Measurements from ENCODE around the gene GDA. TPM values are rescaled to one million over a fixed set of nuclear protein-coding genes. Genes with fewer than 3 reads are reported as not detected.
A peak's percentile ranks its signal among the peaks of the same experiment; 100 is the strongest.

The GDA gene
- polyA plus RNA-seq, 4 donors, result 33.1 to 210 (median 124) TPM

DNA sequence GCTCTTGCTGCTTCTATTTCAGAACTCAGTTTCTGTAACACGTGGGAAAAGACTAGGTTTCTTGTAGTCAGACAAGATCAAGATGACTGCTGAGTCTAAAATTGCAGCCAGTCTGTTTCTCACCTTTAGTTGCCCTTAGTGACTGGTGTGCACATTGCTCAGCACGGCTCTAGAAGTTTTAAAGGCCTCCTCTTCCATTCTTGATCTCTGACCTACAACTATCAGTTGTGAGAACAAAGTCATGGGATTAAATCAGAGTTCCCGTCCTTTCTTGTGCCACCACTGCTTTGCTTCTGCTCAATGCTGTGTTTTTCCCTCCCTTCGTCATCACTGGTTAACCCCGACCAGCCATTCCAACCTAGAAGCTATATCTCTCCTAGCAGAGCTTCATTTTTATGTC, 52.8 kb downstream of the GDA start:
- FAIRE-seq (no peak), DNase-seq (peak in 1 of 2 donors; percentile 56)
- 61 to 79% (median 74%) methylated on average over 5 of the region's 5 CpGs for WGBS, 3 donors
- Histone ChIP-seq H3K9me3 (ENCODE audit: control insufficient read depth in 2 of 2, insufficient read depth in 1 of 2, low read depth in 1 of 2, low read length in 1 of 2) (no peaks in the 10 kb centered on the region), H3K27me3 (ENCODE audit: control insufficient read depth in 3 of 3, insufficient read depth in 3 of 3, low read length in 3 of 3) (no peaks in the 10 kb centered on the region), H3K27ac (ENCODE audit: low read depth in 1 of 3, low read length in 2 of 3) (peak overlapping the region in 1 of 3 donors; percentile 55), H3K36me3 (ENCODE audit: control insufficient read depth in 3 of 3, insufficient read depth in 2 of 3, low read depth in 1 of 3, low read length in 3 of 3) (peaks cover 0 to 16% (median 13%) of the 10 kb centered on the region in 3 donors), H3K4me1 (ENCODE audit: control insufficient read depth in 3 of 3, insufficient read depth in 2 of 3, low read depth in 1 of 3, low read length in 2 of 3) (peaks cover 0 to 21% (median 0%) of the 10 kb centered on the region in 3 donors), H3K4me3 (ENCODE audit: low read depth in 1 of 3, low read length in 3 of 3) (no peak overlapping the region)

DNA sequence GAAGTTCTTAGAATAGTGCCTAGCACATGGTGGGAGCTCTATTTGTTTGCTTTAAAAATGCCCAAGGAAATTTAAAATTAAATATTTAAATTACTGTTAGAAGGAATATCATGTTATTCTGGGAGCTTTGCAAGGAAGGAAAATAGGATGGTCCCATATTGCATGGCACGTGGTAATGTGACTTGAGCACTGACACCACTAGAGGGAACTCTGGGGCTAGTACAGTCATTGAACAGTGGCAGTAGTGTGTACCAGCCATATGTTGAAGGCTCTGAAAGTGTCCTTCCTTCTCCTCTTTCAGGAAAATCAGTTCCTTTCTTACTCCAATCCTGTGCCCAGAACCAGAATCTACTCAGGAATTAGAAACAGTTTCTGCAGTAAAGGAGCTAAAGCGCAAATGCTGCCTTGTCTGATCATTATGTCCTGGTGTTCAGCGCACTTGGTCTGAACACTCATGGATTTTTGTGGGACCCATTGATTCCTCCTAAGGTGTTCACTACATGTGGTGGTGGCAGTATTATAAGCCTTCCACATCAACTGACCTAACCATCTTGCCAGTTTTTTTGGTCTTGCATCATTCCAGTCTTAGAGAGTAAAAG, 54.1 kb downstream of the GDA start:
- DNase-seq (peak; percentile 54 to 68), FAIRE-seq (no peak)
- Histone ChIP-seq H3K27me3 (ENCODE audit: control insufficient read depth in 3 of 3, insufficient read depth in 3 of 3, low read length in 3 of 3) (no peaks in the 10 kb centered on the region), H3K4me1 (ENCODE audit: control insufficient read depth in 3 of 3, insufficient read depth in 2 of 3, low read depth in 1 of 3, low read length in 2 of 3) (peaks cover 0 to 21% (median 0%) of the 10 kb centered on the region in 3 donors), H3K27ac (ENCODE audit: low read depth in 1 of 3, low read length in 2 of 3) (no peak overlapping the region), H3K4me3 (ENCODE audit: low read depth in 1 of 3, low read length in 3 of 3) (no peak overlapping the region), H3K36me3 (ENCODE audit: control insufficient read depth in 3 of 3, insufficient read depth in 2 of 3, low read depth in 1 of 3, low read length in 3 of 3) (peaks cover 0 to 14% (median 13%) of the 10 kb centered on the region in 3 donors), H3K9me3 (ENCODE audit: control insufficient read depth in 2 of 2, insufficient read depth in 1 of 2, low read depth in 1 of 2, low read length in 1 of 2) (no peaks in the 10 kb centered on the region)
- WGBS, 3 donors, result 68 to 72% (median 71%) methylated on average over 3 of the region's 3 CpGs

DNA sequence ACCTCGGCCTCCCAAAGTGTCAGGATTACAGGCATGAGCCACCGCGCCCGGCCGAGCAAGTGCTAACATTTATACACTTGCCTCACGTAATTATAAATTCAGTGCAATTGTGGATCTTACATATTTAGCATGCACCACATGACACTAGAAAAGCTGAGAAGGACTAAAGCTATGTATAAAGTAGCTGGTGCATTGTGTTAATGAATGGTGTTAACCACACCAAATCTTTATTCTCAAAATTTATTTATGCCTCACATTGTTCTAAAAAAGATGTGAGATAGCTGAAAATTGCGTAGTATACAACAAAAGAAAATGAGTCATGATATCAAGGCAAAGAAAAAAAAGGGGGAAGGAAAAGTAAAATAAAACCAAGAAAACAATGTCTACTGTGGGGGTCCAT, 54.8 kb downstream of the GDA start:
- no peak overlapping the region for H3K4me3 ChIP-seq (ENCODE audit: low read depth in 1 of 3, low read length in 3 of 3)
- WGBS, 3 donors, result 79 to 87% (median 82%) methylated on average over 7 of the region's 7 CpGs
- DNase-seq (no peak), FAIRE-seq (no peak)
- H3K27me3 ChIP-seq (ENCODE audit: control insufficient read depth in 3 of 3, insufficient read depth in 3 of 3, low read length in 3 of 3), result no peaks in the 10 kb centered on the region
- H3K27ac ChIP-seq (ENCODE audit: low read depth in 1 of 3, low read length in 2 of 3), result no peak overlapping the region
- no peaks in the 10 kb centered on the region for H3K9me3 ChIP-seq (ENCODE audit: control insufficient read depth in 2 of 2, insufficient read depth in 1 of 2, low read depth in 1 of 2, low read length in 1 of 2)
- H3K36me3 ChIP-seq (ENCODE audit: control insufficient read depth in 3 of 3, insufficient read depth in 2 of 3, low read depth in 1 of 3, low read length in 3 of 3), result peaks cover 0 to 14% (median 14%) of the 10 kb centered on the region in 3 donors
- H3K4me1 ChIP-seq (ENCODE audit: control insufficient read depth in 3 of 3, insufficient read depth in 2 of 3, low read depth in 1 of 3, low read length in 2 of 3), result peaks cover 0 to 17% (median 0%) of the 10 kb centered on the region in 3 donors

DNA sequence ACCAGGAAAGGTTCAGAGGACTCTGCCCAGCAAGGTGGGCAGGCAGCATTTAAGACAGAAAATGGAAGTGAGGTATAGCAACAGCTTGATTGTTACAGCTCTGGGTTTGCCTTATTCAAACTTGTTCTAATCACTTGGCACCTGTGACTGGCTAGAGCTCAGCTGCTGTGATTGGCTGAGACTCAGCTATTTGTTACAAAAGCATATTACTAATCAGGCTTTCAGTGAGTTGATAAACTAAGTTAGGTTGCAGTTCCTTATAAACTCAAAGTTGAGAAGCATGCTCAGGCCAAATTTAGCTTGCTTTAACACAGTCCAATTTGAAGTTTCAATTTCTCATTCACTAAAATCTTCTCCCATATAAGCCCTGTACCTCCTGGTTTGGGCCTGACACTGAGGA, 56.3 kb downstream of the GDA start:
- DNase-seq (peak in 1 of 2 donors; percentile 36), FAIRE-seq (no peak)

DNA sequence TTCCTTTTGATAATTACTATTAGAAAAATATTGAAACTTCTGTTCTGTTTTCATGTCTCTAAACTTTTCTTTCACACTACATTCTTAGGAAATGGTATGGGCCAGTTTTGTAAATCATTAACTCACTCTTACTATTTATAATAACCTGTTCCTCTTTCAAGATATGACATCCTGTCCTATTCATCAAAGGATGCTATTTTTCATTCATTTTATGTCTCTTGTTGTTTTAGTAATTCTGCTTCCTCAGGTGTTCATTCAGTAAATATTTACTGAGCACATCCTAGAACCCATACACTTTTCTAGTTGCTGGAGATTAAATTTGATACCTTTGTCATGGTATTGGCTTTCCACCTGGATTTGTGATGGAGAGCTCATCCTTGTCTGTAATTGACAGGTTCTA, 58.0 kb downstream of the GDA start:
- Histone ChIP-seq H3K4me3 (ENCODE audit: low read depth in 1 of 3, low read length in 3 of 3) (no peak overlapping the region), H3K27me3 (ENCODE audit: control insufficient read depth in 3 of 3, insufficient read depth in 3 of 3, low read length in 3 of 3) (no peaks in the 10 kb centered on the region), H3K36me3 (ENCODE audit: control insufficient read depth in 3 of 3, insufficient read depth in 2 of 3, low read depth in 1 of 3, low read length in 3 of 3) (peaks cover 0 to 16% (median 14%) of the 10 kb centered on the region in 3 donors), H3K9me3 (ENCODE audit: control insufficient read depth in 2 of 2, insufficient read depth in 1 of 2, low read depth in 1 of 2, low read length in 1 of 2) (no peaks in the 10 kb centered on the region), H3K4me1 (ENCODE audit: control insufficient read depth in 3 of 3, insufficient read depth in 2 of 3, low read depth in 1 of 3, low read length in 2 of 3) (peaks cover 0 to 2% (median 0%) of the 10 kb centered on the region in 3 donors), H3K27ac (ENCODE audit: low read depth in 1 of 3, low read length in 2 of 3) (no peak overlapping the region)
- DNase-seq (peak in 1 of 2 donors; percentile 57), FAIRE-seq (no peak)

More for the DNA sequence above, 56.3 kb downstream of the GDA start:
- H3K27me3 ChIP-seq (ENCODE audit: control insufficient read depth in 3 of 3, insufficient read depth in 3 of 3, low read length in 3 of 3), result no peaks in the 10 kb centered on the region
- no peak overlapping the region for H3K4me3 ChIP-seq (ENCODE audit: low read depth in 1 of 3, low read length in 3 of 3)
- peaks cover 0 to 16% (median 14%) of the 10 kb centered on the region in 3 donors for H3K36me3 ChIP-seq (ENCODE audit: control insufficient read depth in 3 of 3, insufficient read depth in 2 of 3, low read depth in 1 of 3, low read length in 3 of 3)
- H3K4me1 ChIP-seq (ENCODE audit: control insufficient read depth in 3 of 3, insufficient read depth in 2 of 3, low read depth in 1 of 3, low read length in 2 of 3), result peaks cover 0 to 12% (median 0%) of the 10 kb centered on the region in 3 donors
- no peak overlapping the region for H3K27ac ChIP-seq (ENCODE audit: low read depth in 1 of 3, low read length in 2 of 3)
- no peaks in the 10 kb centered on the region for H3K9me3 ChIP-seq (ENCODE audit: control insufficient read depth in 2 of 2, insufficient read depth in 1 of 2, low read depth in 1 of 2, low read length in 1 of 2)

DNA sequence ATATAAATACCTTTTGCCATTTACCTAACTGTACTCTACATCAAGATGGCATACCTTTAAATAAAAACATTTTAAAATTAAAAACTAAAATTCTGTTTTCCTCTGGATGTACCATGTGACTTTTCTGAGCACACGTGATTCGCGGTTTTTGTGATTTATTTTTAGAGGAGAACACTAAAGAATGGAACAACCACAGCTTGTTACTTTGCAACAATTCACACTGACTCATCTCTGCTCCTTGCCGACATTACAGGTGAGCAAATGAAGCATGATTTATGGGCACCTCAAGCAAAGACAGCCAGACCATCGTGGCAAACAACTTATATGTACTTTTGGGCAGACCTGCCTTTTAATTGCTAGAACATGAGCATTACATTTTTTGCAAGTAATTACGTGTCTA, 61.3 kb downstream of the GDA start:
- no peak for FAIRE-seq
- peaks cover 0 to 21% (median 18%) of the 10 kb centered on the region in 3 donors for H3K36me3 ChIP-seq (ENCODE audit: control insufficient read depth in 3 of 3, insufficient read depth in 2 of 3, low read depth in 1 of 3, low read length in 3 of 3)
- 72 to 84% (median 79%) methylated on average over 6 of the region's 6 CpGs for WGBS, 3 donors

DNA sequence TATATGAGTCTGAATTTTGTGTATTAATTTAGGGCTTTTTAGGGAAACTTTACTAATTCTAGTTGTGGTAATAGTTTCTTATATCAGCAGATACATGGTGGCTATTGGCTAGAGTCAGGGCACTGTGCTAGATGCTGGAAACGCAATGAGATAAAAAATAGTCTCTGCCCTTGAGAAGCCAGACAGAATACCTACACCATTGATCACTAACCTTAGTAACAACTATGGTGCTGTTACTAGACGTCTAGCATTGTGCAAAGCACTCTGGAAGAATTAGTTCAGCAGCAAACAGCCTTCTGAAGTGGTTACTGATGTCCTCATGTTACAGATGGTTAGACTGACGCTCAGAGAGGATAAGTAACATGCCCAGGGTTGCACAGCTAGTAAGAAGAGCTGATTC, 61.8 kb downstream of the GDA start:
- 70 to 86% (median 72%) methylated on average over 3 of the region's 3 CpGs for WGBS, 3 donors
- H3K27ac ChIP-seq (ENCODE audit: low read depth in 1 of 3, low read length in 2 of 3), result no peak overlapping the region
- FAIRE-seq, result no peak

More for the DNA sequence above, 61.3 kb downstream of the GDA start:
- Histone ChIP-seq H3K9me3 (ENCODE audit: control insufficient read depth in 2 of 2, insufficient read depth in 1 of 2, low read depth in 1 of 2, low read length in 1 of 2) (no peaks in the 10 kb centered on the region), H3K27ac (ENCODE audit: low read depth in 1 of 3, low read length in 2 of 3) (no peak overlapping the region), H3K4me1 (ENCODE audit: control insufficient read depth in 3 of 3, insufficient read depth in 2 of 3, low read depth in 1 of 3, low read length in 2 of 3) (no peaks in the 10 kb centered on the region), H3K4me3 (ENCODE audit: low read depth in 1 of 3, low read length in 3 of 3) (no peak overlapping the region), H3K27me3 (ENCODE audit: control insufficient read depth in 3 of 3, insufficient read depth in 3 of 3, low read length in 3 of 3) (no peaks in the 10 kb centered on the region)
- DNase-seq, result no peak

DNA sequence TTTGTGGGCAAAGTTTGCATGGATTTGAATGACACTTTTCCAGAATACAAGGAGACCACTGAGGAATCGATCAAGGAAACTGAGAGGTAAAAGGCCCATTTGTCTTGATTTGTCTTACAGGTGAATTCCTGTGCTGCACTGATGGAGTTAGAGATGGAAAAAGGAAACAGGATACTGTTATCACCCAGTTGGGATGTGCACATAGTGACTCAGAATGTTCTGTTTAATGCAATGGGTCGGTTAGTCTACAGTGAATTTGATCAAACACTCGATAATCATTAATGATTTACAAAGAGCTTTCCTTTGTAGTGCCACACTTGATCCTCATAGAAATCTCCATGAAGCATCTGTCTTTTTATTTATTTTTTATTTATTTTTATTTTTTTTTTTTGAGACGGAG, 64.7 kb downstream of the GDA start:
- no peak overlapping the region for H3K4me3 ChIP-seq (ENCODE audit: low read depth in 1 of 3, low read length in 3 of 3)
- H3K4me1 ChIP-seq (ENCODE audit: control insufficient read depth in 3 of 3, insufficient read depth in 2 of 3, low read depth in 1 of 3, low read length in 2 of 3), result no peaks in the 10 kb centered on the region
- no peak overlapping the region for H3K27ac ChIP-seq (ENCODE audit: low read depth in 1 of 3, low read length in 2 of 3)
- 54 to 79% (median 67%) methylated on average over 4 of the region's 4 CpGs for WGBS, 3 donors
- FAIRE-seq (no peak), DNase-seq (peak in 1 of 2 donors; percentile 50)
- no peaks in the 10 kb centered on the region for H3K9me3 ChIP-seq (ENCODE audit: control insufficient read depth in 2 of 2, insufficient read depth in 1 of 2, low read depth in 1 of 2, low read length in 1 of 2)
- H3K27me3 ChIP-seq (ENCODE audit: control insufficient read depth in 3 of 3, insufficient read depth in 3 of 3, low read length in 3 of 3), result no peaks in the 10 kb centered on the region
- peaks cover 0 to 33% (median 18%) of the 10 kb centered on the region in 3 donors for H3K36me3 ChIP-seq (ENCODE audit: control insufficient read depth in 3 of 3, insufficient read depth in 2 of 3, low read depth in 1 of 3, low read length in 3 of 3)

More for the DNA sequence above, 61.8 kb downstream of the GDA start:
- Histone ChIP-seq H3K27me3 (ENCODE audit: control insufficient read depth in 3 of 3, insufficient read depth in 3 of 3, low read length in 3 of 3) (no peaks in the 10 kb centered on the region), H3K4me3 (ENCODE audit: low read depth in 1 of 3, low read length in 3 of 3) (no peak overlapping the region), H3K9me3 (ENCODE audit: control insufficient read depth in 2 of 2, insufficient read depth in 1 of 2, low read depth in 1 of 2, low read length in 1 of 2) (no peaks in the 10 kb centered on the region), H3K4me1 (ENCODE audit: control insufficient read depth in 3 of 3, insufficient read depth in 2 of 3, low read depth in 1 of 3, low read length in 2 of 3) (no peaks in the 10 kb centered on the region), H3K36me3 (ENCODE audit: control insufficient read depth in 3 of 3, insufficient read depth in 2 of 3, low read depth in 1 of 3, low read length in 3 of 3) (peaks cover 0 to 26% (median 18%) of the 10 kb centered on the region in 3 donors)
- DNase-seq, result no peak
